SK-MEL-5 (cell line): ENCODE data around the gene COLEC11. TPM values are rescaled to one million over a fixed set of nuclear protein-coding genes. Genes with fewer than 3 reads are reported as not detected.

Source experiments
- DNase-seq: peaks from one replicate; pipeline ENCODE4 v3.0.0-alpha.2; 2016; ENCODE audit warnings: low read depth, low spot score
- in situ Hi-C: cut with HindIII; loops from 2 replicates; pipeline ENCODE4 v1.10.0; 2016; ENCODE audit warnings: low sequenced_read_pairs, high pct_unique_total_duplicates, low pct_unique_long_range_greater_than_20kb
- total RNA-seq: library from RNA; depleted of rRNA; stranded (reverse); fragments of >200 nt; shearing (Covaris generic); gene quantifications from 2 replicates; pipeline ENCODE4 v1.2.3, GENCODE V29; 2014

Gene COLEC11
- total RNA-seq, 1 experiment from 2014 or later: not detected

DNA sequence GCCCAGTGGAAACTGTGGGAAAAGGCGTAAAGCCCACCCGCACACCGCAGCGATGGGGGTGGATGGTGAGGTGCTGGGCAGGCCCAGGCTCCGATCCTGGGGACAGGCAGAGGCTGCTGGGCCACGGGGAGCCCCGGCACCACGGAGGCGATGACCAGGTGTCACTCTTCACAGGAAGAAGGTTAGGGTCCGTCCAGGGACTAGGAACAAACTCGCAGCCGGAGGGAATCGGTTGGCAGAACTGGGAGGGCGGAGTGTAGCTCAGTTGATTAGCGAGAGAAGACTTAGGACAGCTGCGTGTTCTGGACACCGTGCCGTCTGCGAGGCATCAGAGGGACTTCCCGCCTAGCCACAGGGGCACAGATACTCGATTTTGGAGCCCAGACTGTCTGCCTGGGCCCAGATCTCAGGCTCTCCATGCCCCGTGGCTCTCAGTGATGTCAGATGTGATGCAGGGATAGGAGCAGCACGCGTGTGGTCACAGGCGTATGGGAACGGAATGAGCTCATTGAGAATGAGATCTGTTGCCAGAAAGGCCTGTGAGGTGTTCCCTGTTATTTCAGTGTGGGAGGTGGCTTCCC lies 47.0 kb downstream of the COLEC11 start:
- DNase-seq: no peak

DNA sequence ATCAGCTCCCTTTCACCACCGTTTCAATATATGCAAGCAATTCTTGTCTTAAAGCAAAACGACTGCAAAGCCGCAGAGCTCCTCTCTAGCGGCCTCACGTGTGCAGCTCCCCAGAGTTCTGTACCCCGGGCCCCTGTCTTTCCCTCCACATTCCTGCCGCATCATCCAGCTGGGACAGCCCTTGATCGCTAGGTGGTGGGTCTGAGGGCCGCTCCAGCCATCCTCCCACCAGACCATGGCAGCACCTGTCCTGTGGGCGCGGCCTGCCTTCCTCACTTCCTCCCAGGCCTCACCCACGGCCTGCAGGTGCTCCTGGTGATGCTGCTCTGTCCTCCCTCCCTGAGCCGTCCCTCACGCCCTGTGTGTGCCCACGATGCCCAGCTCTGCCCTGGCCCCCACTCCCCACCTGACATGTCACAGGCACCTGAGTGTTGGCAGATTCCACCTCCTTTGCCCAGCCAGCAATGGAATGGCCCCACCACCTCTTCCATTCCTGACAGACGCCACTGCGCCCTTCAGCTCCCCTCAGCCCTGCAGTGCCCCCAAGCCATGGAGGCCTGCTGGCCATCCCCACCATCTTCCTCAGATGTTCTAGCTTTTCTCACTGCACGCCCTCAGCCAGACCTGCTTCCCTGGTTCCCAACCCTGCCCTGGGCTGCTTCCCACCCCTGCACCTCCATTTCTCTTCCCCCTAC lies 47.8 kb downstream of the COLEC11 start:
- in situ Hi-C loops: no loop called here
- DNase-seq: no peak

More for the DNA sequence above, 47.0 kb downstream of the COLEC11 start:
- in situ Hi-C loops: no loop called here

DNA sequence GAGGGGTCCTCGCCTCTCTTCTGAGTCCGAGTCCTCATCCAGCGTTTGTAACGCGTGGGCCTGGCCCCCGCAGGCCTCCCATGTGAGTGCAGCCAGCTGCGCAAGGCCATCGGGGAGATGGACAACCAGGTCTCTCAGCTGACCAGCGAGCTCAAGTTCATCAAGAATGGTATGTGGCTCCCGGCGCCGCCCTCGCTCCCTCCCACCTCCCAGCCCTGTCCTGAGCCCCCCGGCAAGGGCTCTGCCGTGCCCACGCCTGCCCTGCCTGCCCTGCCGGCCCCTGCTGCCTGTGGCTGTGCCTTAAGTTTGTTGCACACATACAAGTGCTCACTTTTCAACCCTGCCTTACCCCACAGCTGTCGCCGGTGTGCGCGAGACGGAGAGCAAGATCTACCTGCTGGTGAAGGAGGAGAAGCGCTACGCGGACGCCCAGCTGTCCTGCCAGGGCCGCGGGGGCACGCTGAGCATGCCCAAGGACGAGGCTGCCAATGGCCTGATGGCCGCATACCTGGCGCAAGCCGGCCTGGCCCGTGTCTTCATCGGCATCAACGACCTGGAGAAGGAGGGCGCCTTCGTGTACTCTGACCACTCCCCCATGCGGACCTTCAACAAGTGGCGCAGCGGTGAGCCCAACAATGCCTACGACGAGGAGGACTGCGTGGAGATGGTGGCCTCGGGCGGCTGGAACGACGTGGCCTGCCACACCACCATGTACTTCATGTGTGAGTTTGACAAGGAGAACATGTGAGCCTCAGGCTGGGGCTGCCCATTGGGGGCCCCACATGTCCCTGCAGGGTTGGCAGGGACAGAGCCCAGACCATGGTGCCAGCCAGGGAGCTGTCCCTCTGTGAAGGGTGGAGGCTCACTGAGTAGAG lies 48.7 kb downstream of the COLEC11 start:
- in situ Hi-C loops: no loop called here
- no peak for DNase-seq

DNA sequence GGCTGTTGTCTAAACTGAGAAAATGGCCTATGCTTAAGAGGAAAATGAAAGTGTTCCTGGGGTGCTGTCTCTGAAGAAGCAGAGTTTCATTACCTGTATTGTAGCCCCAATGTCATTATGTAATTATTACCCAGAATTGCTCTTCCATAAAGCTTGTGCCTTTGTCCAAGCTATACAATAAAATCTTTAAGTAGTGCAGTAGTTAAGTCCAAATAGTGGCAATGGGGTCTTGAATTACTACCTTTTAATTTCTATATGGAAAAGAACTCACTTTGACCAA lies 49.3 kb downstream of the COLEC11 start:
- in situ Hi-C loops: no loop called here
- DNase-seq: no peak

DNA sequence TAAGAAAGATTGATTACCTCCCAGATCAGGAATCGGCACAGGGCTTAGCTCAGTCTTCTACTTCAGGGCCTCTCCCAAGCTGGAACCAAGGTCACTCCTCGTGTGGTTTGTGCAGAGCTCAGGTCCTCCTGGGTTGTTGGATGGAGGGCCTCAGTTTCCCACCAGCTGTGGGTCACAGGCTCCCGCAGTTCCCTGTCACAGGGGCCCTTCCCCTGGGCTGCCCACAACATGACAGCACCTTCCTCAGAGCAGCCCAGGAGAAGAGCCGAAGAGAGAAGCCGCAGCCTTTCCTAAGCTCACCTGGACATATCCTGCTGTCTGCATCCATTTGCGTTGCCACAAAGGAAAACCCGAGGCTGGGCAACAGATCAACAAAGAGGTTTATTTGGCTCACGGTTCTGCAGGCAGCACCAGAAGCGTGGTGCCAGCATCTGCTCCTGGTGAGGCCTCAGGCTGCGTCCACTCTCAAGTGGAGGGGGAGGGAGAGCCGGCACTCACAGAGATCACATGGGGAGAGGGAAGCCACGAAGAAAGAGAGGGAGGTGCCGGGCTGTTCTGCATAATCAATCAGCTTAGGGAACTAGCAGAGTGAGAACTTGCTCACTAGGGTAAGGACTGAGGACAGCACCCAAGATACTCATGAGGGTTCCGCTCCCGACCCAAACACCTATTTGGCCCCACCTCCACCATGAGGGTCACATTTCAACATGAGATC lies 50.1 kb downstream of the COLEC11 start:
- in situ Hi-C loops: no loop called here
- no peak for DNase-seq

DNA sequence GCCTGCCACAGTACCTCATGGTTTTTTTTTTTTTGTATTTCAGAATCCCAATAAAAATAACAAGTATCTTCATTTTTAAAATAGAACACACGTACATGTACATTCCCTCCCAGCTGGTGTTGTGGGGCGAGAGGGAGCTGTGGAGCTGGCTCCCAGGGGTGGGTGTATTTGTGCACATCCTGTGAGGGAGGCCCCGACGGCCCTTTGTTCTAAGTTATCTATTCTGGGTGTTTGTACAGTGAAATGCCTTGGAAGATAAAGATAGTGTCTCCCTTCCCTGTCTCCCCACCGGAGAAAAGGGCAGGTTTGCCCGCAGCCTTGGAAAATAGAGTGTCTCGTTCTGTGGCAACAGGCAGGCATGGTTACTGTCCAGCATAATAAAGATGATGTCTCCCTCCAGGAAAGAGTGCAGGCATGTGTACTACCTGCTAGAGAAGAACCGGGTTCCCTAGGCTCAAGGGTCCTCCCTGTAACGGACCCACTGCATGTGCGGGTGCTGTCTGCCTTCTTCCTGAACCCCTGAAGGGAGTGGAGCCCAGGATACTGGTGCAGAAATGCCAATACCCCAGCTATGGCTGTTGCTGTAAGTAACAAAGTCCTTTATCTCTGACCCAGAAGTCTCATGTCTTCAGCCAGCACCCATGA lies 51.0 kb downstream of the COLEC11 start:
- DNase-seq: no peak
- in situ Hi-C loops: no loop called here

DNA sequence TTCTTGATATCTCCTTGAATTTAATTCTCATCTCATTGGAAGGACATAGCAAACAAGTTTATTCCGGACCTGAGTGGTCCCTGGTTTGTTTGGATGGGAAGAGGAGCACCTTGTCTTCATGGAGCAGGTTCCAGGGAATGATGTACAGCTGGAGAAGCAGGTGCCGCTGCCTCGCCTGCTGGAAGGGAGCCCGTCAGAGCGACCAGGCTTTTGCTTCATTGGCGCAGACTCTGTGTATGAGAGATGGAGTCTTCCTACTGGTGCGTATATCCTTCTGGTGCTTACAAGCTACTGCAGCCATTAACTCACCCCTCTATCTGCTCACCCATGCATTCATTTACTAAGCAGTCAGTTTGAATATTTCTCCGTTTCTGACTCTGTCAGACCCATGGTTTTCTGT lies 51.5 kb downstream of the COLEC11 start:
- in situ Hi-C loops: no loop called here
- DNase-seq: no peak

DNA sequence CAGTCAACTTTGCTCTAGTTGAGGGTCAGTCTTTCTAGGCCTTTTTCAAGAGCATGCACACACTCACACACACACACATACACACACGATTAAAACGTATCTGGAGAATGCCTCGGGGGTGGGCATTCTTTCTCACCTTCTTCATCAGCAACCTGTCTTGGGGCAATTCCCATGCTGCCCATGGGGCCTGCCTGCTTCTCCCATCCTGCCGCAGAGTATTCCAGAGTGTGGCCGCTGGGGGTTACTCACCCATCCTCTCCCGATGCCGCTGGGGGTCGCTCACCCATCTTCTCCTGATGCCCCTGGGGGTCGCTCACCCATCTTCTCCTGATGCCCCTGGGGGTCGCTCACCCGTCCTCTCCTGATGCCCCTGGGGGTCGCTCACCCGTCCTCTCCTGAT lies 52.3 kb downstream of the COLEC11 start:
- in situ Hi-C loops: no loop called here
- DNase-seq: no peak

DNA sequence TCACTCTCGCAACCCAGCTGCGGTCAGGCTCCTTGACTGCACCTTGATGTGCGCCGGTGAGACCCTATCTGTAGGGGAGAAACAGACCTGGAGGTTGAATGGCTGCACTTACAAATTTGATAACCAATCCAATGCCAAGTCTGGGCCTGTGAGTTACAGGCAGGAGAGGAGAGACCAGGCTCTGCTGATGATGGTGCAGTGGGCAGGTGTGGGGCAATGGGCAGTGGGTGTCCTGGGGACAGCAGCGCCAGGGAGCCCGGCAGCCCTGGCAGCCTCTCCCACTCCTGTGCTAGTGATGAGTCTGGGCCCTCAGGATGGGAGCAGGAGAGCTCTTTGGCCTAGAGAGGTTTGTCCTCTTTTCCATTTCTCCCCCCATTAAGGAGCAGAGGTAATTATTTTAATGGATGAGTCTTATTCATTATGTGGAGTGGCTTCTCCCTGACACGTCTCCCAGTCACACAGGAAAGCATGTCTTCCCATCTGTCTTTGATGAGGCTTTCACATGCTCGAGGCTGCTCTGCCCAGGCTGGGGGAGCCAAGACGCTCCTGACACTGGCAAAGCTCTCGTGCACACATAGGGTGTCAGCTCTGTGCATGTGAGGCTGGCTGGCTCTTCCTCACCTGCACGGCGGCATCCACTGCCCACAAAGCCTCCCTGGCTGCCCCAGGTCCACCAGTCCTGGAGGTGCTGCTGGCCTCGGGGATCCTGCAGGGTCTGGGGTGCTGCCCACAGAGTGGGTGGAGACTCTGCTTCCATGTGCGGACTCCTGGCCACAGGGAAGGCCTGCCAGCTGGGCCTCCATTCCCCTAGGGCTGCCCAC lies 53.1 kb downstream of the COLEC11 start:
- in situ Hi-C loops: no loop called here
- DNase-seq: no peak

DNA sequence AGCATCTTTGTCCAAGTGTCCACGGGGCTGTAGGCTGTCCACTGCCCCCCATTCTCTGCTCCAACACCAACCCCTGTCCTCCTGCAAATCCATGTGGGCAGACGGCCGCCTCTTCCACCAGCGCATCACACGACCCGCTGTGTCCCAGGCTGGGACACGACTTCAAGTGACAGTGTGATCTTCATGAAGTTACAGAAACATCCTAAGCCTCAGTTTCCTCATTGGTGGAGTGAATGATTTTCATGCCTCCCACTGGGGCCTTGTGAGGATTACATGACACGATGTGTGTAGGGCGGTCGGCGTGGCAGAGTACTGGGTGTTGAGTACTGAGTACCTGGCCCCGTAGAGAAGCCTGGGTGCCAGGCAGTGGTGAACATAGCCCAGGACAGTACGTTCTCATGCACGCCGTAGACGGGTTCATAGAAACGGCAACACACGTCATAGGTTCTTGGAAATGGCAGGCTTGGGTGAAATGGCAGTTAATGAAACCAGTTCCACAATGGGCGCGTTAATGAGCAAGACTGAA lies 53.8 kb downstream of the COLEC11 start:
- in situ Hi-C loops: no loop called here
- no peak for DNase-seq

DNA sequence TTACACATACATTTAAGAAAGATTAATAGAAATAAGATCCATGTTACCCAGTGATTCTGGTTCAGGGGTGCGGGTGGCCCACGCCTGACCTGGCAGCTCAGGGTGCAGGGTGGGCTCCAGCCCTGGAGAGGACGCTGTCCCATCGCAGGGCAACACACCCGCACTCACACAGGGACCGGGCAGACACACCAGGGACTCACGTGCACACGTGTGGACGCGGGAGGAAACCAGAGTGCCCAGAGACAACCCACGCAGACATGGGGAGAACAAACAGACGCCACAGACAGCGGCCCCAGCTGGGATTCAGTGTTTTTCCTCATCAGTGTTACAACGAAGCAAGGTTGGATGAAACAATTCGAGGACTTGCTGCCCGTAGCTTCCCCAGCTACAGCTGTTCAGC lies 54.7 kb downstream of the COLEC11 start:
- in situ Hi-C loops: no loop called here
- no peak for DNase-seq

DNA sequence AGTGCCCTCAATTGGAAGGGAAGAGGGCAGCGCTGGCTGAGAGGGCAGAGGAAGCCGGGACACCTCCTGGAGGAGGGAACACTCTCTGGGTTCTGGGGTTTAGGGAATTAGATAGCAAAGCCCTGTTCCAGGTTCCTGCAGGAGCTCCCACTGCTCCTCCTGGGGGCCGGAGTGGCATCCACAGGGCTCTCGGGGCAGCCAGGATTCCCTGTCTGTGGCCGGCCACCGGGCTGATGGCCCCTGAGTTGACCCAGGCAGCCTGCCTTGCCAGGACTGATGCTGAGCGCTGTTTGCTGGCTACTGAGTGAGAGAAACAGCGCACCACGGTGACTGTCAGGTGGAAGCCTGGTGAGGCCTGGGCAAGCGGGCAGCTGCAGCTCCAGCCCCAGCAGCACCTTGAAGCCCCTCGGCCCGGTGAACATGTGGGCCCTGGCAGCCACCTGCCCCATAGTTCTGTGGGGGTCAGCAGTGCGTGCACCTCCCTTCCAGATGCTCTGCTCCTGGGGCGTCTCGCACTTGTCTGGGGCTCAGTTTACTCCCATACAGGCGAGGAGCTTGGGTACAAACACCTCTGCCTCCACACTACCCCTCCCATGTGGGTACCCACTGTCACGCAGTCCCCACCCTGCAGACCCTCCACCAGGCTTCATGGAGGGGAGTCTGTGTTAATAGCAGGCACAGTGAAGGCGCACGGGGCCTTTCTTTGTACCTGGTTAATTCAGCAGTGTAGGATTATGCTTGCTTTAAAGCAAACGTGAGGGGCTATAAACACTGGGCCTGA lies 55.4 kb downstream of the COLEC11 start:
- in situ Hi-C loops: no loop called here
- DNase-seq: no peak

DNA sequence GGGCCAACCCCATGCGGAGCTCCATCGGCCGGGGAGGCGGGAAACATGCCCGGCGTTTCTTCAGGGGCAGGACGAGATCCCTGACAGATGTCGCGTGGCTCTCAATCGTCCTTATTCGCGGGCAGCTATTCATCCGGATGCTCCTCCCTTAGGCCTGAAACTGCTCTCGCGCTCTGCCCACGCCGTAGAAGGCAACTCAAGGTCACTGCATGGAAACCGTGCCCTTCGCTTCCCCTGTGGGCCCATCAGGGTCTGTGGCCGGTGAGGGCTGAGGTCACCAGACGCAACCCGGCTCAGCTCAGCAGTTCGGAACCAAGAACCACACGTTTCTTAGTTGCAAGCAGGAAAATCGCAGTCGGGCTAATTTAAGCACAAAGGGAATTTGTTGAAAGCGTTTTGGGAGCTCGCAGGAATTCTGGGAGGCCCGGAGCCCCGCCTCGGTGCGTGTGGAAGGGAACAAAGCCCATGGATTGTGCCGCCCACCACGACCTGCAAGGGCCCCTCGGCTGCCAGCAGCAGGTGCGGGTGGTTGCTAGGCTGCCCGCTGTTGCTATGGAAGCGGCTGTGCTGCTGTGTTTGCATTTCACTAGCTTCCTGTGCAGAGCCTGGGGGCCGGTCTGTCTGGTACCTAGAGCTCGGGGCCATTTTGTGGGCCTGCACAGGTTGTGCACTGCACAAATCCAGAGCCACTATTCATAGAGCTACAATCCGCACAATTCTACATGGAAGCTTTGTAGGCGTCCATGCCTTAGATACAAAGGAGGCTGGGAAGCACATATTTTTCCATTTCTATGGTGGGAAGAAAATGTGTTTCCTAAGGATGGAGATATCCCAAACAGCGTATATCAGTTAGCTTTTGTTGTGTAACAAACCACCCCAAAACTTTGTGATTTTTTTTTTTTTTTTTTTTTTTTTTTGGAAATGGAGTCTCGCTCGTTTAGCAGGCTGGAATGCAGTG lies 57.1 kb downstream of the COLEC11 start:
- in situ Hi-C loops: no loop called here
- no peak for DNase-seq

DNA sequence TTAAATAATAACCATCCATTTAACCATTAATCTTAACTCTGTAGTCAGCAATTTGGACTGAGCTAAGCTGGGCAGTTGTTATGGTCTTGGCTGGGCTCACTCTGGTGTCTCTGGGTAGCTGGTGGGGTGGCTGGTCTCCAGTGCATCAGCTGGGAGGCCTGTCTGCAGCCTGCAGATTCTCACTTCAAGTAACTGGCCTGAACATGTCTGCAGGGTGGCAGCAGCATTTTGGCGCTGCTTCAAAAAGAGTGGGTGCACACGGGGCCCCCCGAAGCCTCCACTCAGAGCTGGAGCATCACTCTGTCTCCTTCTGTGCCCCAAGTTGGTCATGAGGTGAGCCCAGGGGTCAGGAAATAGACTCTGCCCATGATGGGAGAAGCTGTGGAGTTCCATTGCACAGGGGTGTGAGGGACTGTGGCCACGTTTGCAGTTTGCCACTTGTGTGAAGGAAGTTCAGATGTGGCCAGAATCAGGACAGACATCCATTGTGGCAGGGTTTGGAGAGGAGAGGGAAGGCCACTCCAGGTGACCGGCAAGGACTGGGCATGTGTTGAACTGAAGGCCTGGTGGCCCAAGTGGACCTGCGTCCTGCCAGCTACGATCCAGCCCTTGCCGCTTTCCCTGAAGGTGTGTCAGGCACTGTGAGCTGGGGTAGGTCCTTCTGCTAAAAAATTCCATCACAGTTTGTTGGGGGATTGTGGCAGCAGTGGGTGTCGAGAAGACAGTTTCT lies 58.1 kb downstream of the COLEC11 start:
- in situ Hi-C loops: no loop called here
- no peak for DNase-seq

DNA sequence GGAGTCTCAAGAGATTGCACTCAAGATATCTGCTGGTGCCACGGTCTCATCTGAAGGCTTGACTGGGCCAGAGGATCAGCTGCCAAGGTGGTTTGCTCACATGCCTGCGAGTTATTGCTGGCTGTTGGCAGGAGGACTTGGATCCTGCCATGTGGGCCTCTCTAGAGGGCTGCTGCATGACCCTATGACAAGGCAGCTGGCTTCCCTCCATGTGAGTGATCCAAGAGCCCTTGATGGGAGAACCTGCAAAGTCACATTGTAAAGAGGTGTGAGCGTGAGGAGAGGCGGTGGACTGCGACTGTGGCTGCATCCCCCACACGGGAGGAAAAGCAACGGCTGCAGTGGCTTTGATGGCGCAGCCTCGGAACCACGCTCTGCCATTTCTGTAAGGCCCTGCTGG lies 59.1 kb downstream of the COLEC11 start:
- no peak for DNase-seq
- in situ Hi-C loops: no loop called here
